ENCODE results near the gene MAP3K20.
A peak's percentile ranks its signal among the peaks of the same experiment; 100 is the strongest.
"Not testable (repeated sequence)": the region's sequence is repeated elsewhere in the genome, so short reads cannot be mapped to it uniquely, and the experiment has no call there.

Gene MAP3K20

DNA sequence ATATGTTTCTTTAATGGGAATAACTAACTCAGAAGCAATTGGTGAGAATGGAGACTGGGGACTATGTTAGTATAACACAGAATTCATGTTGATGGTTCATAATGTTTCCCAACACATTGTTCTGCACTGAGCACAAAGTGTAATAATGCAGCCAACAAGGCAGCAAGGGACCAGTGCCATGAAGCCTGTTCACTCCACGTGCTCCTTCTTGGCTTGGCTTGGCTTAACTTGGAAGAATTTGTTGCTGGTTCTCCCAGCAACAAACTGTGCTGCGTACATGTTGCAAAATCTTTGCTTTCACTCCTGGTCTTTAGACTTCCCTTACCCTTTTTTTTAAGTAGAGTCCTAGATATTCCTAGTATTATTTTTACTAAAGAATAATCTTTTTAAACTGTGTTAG lies 129.7 kb downstream of the MAP3K20 start:
- DNase-seq, result no peak

DNA sequence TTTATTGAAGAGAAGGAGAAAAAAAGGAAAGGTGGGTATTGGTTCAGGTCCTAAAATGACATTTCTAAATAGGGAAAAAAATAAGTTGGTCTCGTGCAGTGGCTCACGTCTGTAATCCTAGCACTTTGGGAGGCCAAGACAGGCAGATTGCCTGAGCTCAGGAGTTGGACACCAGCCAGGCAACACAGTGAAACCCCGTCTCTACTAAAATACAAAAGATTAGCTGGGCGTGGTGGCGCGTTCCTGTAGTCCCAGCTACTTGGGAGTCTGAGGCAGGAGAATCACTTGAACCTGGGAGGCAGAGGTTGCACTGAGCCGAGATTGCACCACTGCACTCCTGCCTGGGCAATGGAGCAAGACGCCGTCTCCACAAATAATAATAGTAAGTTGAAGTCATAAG lies 131.5 kb downstream of the MAP3K20 start:
- DNase-seq, result not testable (repeated sequence)

DNA sequence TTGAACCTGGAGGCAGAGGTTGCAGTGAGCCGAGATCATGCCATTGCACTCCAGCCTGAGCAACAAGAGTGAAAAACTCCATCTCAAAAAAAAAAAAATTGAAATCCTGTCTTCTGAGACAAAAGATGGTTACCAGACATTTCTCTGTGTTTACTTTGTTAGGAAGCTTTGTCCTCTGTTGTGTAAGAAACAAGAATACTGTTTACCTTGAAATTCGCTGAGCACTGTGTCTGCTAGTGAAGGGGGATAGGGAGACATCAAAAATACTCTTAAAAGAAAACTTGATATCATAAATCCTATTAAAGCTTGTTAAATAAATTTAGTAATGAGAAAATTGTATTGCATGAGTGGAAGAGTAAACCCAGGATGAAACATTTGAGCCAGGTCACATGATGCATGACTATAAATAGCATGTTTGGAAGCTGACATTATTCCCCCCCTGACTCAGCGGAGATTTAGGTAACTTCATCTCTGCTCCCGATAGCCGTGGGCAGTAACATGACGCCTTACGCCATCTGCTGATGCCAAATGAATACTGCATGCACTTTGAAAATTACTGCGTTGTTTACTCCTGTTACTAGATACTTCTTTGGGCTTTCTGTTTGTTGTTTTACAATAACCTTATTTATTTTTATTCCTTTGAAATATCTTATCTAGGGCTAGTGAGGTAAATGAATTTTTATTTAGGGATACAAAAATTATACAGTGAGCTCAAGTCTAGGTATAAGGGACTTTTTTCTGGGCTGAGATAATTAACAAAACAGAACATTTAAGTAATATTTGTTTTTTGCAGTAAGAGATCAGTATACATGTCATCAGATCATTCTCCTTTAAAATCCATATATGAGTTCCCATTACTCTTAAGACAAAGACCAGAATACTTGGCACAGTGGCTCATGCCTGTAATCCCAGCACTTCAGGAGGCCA lies 134.9 kb downstream of the MAP3K20 start:
- peak; percentile 61 for DNase-seq

DNA sequence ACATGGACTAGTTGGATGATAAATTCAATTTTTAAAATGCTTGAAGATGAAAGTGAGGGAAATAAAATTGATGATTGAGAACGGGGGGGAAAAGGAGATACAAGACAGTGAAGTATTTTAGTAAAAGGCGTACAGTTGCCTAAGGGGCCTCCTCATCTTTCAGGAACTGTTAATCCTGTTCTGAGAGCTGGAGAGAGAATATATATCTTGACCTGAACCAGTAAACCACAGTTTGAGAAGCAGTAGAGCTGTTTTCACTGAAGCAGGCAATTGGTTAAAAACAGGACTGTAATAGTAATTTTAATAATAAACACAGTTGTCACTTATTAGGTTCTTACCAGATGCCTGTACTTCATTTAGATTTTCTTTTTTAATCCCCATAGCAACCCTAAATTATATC lies 137.5 kb downstream of the MAP3K20 start:
- no peak for DNase-seq

DNA sequence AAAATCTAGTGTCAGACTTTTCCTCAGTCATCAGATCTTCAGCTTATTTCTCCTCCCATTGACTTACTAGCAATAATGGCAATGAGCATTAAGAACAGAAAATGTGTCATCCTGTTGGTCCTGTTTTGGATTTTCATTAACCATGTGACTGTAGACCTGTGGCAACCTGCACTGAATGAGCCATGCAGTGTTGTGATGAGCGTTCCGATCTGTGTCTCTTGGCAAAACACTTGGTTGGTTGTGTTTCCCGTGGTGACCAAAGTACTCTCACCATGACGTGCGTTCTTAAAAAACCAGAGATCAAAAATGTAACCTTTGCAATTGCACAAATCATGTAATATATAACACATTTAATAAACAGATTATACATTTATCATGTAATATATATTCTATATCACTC lies 138.6 kb downstream of the MAP3K20 start:
- no peak for DNase-seq

DNA sequence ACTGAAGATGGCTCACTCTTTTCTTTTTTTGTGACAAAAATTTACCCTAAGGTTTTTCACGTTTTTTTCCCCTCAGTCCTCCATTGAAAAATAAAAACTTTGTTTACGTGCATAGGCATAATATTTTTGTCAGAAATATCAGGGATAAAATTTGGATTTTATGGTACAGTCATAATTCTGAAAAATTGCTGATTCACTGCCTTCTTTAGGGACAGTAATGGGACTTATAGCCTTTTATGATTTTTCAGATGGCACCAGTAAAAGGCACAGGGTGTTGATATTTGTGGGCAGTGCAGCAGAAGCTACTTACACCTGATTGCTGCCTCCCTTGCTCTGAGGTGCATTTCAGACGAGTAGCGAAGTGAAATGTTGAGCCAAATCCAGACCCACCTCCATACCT lies 139.7 kb downstream of the MAP3K20 start:
- DNase-seq, result no peak

DNA sequence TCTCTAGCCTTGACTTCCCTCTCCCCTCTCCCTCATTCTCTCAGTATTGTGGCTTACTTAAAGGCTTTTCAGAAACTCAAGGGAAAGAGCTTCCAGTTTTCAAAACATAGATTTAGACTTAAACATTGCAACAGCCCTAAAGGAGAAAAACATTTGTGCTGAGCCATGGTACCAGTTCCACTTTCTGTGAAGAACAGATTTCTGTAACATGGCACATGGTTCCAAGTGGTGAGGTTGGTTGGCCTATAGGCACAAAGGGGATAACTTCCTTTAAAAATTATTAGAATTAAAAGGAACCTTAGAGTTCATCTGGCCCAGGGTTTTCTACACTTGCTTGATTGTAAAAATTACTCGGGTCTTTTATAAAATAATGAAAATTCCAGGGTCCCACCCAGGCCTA lies 140.4 kb downstream of the MAP3K20 start:
- DNase-seq, result no peak

DNA sequence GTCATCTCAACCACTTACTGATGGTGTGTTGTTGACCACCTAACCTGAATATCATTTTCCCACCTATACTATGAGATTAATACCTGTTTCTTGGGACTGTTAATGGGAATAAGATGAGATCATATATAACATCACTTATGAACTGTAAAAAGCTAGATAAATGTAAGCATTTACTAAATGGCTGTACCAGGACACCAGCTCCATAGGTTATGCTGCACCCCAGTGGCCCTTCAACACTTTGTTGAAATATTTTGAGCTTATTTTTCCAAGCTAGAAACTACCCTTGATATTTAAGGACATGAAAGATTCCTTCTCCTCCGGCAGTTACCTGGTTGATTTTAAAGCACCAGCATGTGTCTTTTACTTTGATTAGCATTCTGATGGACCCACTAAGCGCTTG lies 141.0 kb downstream of the MAP3K20 start:
- no peak for DNase-seq

DNA sequence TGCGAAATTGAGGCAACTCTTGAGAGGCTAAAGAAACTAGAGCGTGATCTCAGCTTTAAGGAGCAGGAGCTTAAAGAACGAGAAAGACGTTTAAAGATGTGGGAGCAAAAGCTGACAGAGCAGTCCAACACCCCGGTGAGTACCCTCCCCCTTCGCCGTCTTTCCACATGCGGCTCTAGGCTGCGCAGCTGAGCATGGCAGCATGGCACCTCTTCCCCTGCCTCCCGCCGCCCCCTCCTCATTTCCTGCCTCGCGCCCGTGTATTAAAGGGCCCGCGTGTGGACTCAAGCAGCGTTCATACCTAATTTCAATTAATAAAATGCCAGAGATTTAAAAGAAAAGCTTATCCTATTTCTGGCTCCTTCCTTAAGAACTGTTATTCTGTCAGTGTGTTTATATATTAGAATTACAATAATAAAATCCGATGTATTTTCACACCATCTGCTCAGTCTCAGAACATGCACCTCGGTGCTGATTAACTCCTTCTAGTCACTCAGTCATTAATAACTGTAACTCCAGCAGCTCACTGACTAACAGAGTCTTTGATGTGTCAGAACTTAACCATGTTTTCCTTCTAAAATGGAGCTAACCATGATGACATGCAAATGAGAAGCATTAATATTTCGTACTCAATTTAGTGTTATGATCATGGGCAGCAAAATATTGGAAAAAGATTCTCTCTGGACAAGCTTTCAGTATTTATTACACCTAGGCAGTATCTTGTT lies 141.6 kb downstream of the MAP3K20 start:
- no peak for DNase-seq

DNA sequence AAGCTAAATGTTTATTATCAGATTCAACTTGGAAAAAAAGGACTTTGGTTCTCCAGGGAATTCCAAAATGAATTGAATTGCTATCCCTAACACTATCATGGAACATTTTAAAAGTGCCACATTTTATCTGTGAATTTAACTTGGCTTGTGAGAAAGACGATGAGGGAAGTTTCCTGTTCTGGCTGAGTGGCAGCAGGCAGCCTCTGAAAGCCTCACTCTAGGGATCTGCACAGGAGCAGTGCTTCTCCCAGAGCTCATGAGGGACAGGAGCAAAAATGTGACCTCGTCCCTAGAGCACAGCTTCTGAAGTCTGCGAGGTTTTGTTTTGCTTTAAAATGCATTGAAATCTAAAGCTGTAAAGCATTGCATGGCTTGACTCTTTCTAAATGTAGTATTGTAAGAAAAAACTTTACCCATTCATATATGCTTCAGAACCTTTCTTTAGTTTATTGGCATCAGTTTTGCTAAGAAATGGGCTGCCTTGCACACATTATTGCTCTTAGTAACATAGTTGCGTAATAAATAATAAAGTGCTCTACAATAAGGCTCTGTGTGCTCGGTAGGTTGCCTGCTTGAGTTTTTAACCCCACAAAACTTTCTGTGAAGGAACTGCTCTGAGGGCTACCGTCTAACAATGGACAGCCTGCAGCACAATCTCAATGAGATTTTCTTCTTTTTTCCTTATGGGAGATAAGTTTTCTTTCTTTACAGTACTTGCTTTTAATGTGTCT lies 142.8 kb downstream of the MAP3K20 start:
- DNase-seq, result no peak

DNA sequence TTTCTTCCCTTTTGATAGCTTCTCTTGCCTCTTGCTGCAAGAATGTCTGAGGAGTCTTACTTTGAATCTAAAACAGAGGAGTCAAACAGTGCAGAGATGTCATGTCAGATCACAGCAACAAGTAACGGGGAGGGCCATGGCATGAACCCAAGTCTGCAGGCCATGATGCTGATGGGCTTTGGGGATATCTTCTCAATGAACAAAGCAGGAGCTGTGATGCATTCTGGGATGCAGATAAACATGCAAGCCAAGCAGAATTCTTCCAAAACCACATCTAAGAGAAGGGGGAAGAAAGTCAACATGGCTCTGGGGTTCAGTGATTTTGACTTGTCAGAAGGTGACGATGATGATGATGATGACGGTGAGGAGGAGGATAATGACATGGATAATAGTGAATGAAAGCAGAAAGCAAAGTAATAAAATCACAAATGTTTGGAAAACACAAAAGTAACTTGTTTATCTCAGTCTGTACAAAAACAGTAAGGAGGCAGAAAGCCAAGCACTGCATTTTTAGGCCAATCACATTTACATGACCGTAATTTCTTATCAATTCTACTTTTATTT lies 145.6 kb downstream of the MAP3K20 start:
- DNase-seq, result no peak

DNA sequence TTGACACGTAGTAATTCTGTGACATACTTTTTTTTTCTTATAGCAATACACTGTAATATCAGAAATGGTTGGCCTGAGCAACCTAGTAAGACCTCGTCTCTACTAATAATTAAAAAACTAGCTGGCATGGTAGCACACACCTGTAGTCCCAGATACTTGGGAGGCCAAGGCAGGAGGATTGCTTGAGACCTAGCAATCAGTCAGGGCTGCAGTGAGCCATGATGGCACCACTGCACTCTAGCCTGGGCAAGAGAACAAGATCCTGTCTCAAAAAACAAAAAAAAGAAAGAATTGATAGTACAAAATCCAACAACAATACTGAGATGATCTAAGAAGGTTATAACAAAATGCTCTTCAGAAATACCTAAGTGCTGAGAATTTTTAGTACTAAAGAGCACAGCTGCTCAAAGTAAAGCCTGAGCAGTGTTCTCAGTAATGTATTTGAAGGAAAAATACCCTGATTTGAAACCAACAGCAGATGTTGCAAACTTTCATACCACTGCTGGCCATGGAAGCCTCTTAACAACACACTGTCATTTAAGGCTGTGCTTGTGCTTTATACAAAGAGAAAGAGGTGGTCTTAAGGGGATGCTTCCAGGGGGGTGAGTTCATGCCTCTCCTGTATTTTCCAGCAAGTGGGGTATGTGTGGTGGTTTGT lies 146.4 kb downstream of the MAP3K20 start:
- DNase-seq, result no peak

DNA sequence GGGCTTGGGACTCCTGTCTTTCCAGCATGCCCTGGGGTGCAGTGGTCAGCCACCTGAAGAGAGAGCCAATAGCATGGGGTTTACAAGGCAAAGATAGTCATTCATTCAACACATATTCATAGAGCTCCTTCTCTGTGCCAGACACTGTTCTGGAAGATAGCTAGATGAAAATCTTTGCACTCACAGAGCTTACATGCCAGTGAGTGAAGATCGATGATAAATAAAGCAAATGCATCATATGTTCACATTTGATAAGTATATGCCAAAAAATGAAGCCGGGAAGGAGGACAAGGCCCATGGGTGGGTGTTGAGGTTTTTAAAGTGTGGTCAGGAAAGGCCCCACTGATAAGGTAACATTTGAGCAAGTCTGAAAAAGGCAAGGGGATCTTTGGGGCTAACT lies 148.2 kb downstream of the MAP3K20 start:
- no peak for DNase-seq

DNA sequence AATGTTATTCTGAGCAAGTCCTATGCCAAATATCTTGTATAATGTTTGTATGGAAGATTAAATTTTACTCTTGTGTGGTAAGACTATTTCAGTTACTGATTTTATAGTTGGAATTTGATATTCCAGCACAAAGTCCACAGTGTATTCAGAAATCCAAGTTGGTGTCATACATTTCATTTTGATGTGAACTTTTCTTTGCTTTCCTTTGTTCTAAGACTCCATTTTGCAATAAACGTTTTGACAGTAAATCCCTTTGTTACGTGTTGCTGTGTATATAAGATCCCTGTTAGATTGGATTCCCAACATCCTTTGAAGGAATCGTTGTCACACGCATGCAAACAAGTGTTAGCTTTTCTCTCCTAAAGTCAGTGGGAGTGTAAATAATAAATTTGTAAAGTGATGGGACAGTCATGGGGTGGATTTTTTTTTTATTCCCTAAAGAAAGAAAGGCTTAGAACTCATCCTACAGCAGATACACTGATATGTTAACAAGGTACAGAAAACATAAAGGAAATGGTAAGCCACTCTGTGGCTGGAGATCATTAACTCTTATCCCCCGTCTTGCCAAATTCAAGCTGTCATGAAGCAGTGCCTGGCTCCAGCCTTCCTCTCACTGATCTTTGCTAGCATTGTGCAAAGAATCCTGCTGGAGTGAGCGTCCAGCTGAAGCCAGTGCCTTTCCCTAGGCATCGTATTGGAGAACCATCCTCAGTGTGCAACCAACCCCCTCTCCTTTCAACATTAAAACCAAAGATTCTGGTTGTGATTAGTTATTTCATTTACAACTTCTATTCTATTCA lies 151.5 kb downstream of the MAP3K20 start:
- no peak for DNase-seq

DNA sequence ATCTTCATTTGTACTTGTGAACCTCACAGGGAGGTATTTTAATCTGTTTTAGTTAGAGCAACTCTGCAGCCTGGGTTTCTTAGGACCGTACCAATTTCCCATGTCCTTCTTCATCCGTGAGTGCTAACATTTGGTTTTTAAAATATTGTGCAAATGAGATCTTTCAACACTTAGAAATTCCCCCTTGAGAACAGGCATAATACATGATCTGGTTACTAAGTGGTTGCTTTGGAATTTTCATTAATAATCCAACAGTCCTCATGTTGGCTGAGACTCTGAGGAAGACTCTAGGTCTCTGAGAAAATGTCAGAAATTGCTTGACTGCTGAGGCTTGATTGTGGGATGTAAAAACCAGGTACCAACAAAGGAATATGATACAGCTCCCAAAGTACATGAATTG lies 153.4 kb downstream of the MAP3K20 start:
- DNase-seq, result no peak

DNA sequence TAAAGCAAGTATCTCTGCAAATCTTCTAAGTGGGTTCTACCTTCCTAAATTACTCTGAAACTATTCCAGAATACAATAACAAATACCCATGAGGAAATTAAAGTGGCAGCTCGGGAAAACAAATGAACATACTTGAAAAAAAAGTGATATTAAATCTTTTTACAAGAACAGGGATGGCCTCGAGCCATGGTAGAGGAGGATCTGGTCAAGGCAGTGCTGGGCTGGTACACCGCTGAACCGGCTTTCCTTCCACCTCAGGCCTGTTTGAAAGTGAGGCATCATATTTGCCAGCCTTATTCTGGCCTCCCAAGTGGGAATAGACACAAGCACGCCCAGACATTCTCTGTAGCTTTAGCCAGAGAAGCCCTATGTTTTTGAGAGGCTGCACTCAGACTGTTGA lies 154.5 kb downstream of the MAP3K20 start:
- DNase-seq, result no peak

DNA sequence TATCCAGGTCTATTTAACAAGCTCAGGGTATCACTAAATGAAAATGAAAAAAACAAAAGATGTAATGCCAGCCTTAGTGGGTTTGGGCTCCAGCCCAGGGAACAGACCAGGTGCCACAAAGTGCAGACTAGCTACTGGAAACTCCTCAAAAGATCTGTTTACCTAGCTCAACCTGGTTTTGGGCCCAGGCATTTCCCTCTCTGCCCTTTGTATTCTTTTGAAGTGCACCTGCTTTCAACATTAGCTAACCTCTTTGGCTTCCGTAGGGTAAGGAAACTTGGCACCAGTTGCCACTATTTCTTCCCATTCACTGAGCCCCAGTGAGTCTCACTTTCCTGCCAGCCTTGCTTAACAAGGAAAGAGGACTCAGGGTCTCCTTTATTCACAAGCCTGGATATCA lies 155.4 kb downstream of the MAP3K20 start:
- no peak for DNase-seq

DNA sequence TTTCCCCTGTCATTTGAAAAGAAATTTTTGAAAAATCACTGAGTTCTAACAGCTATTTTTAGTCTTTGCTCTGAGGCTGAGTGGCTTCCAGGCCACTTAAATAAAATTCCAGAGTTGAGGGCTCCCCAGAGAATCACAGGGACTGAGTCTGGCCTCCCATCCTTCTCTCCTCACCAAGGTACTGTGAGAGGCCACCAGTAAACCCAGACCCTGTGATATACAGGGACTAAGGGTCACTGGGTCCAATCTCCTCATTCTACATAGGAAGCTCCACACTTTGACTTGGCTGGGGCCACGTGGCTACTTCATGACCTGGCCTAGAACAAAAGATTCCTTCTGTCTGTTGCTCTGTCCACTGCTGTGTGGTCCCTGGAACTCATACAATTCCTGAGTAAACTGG lies 155.8 kb downstream of the MAP3K20 start:
- DNase-seq, result no peak

DNA sequence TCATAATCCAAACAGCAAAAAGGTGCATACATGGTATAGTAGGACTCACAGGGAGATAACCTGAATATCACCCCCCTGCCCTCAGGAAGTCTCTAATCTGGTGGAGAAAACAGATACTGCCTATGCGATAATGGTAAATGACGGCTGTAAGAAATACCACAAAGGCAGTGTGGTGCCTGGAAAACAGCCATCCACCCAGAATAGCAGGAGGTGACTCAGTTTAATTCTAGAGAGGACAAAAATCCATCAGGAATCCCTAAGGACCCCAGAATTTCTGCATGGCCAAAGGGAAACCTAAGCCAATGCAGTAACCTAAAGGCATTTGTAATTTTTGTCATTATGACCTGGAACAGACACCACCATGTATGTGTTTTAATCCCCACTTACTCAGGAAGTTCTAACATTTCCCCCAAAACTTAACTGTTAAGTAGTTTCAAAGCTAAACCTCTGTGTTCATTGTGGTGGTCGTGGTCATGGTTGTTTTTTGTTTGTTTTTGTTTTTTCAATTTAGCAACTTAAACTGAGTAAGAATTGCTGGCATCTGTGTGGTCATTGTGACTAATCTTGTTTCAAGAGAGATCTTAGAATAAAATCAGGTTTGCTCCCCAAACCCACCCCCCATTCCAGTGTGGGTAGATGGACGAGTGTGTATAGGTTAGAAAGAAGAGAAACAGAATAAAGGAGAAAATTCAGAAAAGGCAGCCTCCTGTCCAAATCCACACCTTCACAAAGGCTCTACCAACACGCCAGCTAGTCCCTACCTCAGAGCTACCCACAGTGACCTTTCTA lies 157.5 kb downstream of the MAP3K20 start:
- DNase-seq, result no peak

DNA sequence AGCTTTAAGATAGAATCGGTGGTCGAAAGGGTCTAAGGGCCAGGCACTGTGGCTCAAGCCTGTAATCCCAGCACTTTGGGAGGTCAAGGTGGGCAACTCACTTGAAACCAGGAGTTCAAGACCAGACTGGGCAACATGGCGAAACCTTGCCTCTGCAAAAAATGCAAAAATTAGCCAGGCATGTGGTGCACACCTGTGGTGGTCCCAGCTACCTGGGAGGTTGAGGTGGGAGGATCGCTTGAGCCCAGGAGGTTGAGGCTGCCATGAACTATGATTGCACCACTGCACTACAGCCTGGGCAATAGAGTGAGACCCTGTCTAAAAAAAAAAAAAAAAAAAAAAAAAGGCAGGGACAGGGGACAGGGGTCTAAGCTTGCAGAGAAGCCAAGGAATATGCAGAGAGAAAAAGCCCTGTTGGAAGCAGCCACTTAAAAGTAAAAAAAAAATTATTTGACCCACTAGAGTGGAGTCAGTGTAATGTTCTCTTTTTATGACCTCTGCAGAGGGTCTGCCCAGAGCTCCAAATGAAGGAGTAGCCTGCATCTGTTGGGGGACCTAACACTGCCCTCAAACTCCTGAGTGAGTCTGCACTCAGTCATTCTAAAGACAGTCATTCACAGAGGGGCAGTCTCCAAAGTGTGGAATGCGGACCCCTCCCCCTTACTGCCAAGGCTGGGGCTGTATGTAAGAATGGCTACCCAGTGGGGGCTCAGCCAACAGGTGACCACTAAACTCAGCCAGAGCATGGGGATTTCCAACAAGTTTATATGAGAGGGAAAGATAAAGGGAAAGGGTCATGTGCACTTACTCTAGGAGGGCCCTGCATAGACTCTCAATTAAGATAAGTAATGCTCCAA lies 160.5 kb downstream of the MAP3K20 start:
- no peak for DNase-seq
